Measurements from ENCODE around the gene UBE2C.

UBE2C gene

DNA sequence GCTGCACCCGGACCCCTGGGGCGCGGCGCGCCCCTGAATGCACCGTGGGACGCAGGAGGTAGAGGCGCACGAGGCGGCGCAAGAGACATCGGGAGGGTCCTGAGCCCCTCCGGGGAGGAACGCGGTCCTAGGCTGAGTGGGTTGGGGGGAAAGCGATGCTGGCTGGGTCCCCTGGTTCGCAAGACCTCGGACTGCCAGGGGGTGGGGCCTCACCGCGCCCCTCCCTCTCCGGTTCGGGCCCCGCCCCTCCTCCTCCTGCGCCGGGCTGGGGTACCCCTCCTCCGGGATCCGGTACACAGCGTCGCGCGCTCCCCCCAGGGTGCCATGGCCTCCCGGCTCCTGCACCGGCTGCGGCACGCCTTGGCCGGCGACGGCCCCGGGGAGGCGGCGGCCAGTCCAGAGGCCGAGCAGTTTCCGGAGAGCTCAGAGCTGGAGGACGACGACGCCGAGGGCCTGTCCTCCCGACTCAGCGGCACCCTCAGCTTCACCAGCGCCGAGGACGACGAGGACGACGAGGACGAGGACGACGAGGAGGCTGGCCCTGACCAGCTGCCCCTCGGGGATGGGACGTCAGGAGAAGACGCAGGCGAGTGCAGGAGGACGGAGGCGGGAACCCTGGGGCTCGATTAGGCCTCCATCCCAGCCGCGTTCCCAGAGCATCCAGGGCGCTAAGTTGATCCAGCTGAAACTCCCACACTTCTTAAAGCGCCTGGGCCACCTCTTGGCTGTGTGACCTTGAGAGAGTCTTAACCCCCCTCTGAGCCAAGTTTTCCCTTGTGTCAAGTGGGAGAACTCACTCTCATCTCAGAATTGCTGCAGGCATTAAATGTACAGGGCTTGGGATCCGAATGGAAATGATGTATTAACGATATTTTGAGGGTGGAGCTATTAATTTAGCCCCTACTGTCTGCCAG, 21.7 kb downstream of the UBE2C start:
- peak in 1 of 2 experiments; percentile 21 for DNase-seq

DNA sequence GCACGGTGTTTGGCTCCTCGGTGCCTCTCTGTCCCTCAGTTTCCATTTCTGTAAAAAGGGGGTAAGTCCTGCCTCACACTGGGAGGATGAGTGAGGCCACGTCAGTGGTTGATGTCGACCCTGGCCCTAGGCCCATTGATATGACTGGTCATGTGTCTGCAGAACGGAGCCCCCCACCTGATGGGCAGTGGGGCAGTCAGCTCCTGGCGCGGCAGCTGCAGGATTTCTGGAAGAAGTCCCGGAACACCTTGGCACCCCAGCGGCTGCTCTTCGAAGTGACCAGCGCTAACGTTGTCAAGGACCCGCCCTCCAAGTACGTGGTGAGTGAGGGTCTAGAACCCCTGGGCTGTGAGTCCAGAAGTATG, 22.3 kb downstream of the UBE2C start:
- no peak for DNase-seq

DNA sequence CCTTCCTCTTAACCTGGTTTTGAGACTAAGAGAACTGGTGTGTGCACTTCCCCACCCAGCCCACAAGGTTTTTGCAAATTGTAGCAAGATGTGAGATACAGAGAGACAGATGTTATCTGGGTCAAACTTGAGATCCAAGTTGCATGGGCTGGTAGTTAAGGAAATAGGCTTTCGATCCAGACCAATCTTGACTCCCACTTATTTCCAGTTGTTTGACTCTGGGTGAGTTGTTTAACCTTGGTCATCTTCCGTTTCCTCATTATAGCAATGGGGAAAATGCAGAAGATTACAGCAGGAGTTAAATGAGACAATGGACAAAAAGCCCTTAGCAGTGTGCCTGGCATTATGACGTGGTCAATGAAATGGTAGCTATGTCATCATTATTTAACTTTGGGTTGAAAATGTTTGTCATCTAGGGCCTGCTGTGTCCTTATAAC, 22.9 kb downstream of the UBE2C start:
- peak in 1 of 2 experiments; percentile 11 for DNase-seq

GRCh38 chr20:45835825-45836224, 23.4 kb downstream of the UBE2C start:
- no peak for DNase-seq

DNA sequence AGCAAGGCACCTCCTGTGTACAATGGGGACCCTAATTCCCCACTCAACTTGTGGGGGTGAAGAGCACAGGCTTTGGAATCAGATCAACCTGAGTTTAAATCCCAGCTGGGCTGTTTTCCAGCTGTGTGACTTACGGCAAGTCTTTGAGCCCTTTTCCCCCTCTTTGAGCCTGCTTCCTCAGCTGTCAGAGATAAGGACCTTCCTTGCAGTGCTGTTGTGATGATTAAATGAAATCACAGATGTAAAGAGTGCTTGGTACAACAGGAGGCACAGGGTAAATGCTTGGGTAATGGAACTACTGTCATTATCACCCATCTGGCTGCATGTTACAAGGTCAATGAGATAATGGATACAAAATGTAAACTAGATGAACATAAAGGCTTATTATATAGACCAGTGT, 24.4 kb downstream of the UBE2C start:
- peak; percentile 42 to 89 for DNase-seq

DNA sequence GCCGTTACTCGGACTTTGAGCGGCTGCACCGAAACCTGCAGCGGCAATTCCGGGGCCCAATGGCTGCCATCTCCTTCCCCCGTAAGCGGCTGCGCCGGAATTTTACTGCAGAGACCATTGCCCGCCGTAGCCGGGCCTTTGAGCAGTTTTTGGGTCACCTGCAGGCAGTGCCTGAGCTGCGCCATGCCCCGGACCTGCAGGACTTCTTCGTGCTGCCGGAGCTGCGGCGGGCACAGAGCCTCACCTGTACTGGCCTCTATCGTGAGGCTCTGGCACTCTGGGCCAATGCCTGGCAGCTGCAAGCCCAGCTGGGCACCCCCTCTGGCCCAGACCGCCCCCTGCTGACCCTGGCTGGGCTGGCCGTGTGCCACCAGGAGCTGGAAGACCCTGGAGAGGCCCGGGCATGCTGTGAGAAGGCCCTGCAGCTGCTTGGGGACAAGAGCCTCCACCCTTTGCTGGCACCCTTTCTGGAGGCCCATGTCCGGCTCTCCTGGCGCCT, 28.3 kb downstream of the UBE2C start:
- no peak for DNase-seq

- DNase-seq: no peak
These were observed 29.1 kb downstream of the UBE2C start for GRCh38 chr20:45841407-45842129.

- DNase-seq: no peak
These were observed 29.8 kb downstream of the UBE2C start for GRCh38 chr20:45842169-45842812.

DNA sequence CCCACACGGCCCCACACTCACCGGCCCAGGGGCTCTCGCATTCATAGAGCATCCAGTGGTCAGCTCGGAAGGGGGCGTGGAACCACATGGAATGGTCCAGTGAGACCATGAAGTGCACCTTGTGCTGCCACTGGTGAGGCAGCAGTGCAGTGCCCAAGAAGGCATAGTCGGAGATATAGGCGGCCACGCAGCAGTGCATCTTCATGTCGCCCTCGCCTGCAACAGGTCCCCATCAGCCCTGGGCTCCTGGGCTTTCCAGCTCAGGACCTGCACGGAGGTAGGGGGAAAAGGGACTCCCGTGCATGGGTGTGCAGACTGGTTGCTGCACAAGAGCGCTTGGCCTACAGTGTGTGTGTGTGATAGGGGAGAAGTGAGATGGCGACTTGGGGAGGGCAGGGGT, 31.1 kb downstream of the UBE2C start:
- DNase-seq: no peak

DNA sequence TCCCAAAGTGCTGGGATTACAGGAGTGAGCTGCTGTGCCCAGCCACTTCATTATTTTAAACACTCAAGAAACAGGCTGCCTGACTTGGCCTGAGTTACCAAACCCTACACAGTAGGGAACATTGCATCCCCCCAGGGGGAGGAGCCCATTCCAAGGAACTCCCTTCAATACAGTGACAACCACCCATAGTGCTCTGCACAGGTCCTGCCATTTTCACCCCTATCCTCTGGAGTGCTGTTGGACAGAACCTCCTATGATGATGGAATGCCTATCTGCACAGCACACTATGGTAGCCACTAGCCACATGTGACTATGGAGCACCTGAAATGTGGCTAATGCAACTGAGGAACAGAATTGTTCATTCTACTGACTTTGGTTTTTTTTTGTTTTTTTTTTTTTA, 33.0 kb downstream of the UBE2C start:
- no peak for DNase-seq

GRCh38 chr20:45848421-45848820, 36.0 kb downstream of the UBE2C start:
- DNase-seq: no peak

DNA sequence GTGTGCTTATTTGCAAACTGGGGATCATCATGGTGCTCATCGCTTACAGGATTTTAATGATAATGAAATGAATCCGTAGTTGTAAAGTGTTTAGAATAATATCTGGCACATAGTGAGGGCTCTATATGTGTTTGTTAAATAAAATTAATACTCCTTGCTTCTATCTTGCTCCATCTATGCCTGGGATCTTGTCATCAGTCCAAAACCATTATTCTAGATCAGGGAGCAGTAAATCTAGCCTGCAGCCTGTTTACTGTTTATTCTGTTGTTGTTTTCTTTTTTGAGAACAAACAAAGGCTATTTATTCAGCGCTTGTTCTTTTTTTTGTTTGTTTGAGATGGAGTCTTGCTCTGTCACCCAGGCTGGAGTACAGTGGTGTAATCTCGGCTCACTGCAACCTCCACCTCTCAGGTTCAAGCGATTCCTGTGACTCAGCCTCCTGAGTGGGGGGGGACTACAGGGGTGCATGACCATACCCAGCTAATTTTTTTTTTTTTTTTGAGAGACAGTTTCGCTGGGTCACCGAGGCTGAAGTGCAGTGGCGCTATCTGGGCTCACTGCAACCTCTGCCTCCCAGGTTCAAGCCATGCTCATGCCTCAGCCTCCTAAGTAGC, 36.6 kb downstream of the UBE2C start:
- DNase-seq: no peak

GRCh38 chr20:45850238-45850637, 37.8 kb downstream of the UBE2C start:
- no peak for DNase-seq

DNA sequence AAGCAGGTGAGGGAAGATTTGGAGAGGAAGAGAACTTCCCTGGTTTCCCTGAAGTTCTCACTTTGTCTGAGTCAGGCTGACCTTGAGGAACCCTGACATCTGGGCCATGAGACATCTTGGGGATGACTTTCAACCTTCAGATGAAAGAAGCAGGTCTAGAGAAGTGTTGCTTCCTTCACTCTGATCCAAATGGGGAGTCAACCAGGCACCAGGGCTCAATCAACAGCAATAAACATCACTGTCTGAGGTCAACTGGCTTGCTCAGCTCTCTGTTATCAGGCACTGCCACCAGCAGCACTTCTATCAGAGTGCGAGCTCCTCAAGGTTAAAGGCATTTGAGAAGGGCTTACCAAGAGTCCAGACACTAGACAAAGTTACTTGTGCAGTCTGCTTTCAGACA, 38.5 kb downstream of the UBE2C start:
- no peak for DNase-seq

DNA sequence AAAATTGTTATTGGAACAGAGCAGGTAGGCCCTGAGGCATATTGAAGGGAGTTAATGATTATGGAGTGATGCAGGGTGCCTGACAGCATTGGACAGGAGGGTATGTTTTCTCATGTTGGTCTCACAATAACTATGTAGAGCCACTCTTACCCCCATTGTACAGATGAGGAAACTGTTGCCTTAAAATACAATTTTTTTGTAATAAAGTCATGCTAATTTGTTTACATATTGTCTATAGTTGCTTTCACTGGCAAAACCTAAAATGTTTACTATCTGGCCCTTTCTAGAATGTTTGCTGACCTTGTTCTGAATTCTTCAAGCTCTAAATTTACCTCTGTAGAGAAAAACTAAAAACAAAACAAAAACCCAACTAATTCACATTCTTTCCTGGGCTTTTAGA, 39.1 kb downstream of the UBE2C start:
- DNase-seq: no peak

DNA sequence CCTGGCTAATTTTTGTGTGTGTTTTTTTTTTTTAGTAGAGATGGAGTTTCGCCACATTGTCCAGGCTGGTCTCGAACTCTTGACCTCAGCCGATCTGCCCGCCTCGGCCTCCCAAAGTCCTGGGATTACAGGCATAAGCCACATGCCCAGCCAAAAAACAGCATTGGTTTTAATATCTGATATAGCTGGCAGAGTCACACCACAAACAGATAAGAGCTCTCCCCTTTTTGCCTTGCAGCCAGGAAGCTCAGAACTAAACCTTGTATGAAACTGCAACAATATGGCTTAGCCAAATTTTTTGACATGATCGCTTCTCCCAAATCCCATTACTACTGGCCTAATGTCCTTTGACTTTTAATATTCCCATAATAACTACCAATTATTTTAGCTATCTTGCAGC, 39.9 kb downstream of the UBE2C start:
- DNase-seq: no peak

DNA sequence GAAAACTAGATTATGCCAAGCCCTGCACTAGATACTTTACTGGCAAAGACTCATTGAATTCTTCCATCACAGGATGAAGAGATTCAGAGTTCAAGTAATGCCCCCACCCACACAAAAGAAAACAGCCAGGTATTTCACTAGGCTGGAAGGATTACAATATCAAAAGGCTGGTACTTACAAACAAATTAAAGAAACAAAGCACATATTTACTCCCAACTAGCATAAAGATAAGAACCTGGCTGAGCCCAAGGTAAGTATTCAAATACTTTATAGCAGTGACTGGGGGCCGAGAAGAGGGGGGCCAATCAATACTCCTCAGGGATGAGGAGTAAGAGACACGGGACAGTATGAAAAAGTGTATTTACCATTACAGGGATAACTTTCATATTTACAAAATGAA, 41.0 kb downstream of the UBE2C start:
- DNase-seq: no peak

DNA sequence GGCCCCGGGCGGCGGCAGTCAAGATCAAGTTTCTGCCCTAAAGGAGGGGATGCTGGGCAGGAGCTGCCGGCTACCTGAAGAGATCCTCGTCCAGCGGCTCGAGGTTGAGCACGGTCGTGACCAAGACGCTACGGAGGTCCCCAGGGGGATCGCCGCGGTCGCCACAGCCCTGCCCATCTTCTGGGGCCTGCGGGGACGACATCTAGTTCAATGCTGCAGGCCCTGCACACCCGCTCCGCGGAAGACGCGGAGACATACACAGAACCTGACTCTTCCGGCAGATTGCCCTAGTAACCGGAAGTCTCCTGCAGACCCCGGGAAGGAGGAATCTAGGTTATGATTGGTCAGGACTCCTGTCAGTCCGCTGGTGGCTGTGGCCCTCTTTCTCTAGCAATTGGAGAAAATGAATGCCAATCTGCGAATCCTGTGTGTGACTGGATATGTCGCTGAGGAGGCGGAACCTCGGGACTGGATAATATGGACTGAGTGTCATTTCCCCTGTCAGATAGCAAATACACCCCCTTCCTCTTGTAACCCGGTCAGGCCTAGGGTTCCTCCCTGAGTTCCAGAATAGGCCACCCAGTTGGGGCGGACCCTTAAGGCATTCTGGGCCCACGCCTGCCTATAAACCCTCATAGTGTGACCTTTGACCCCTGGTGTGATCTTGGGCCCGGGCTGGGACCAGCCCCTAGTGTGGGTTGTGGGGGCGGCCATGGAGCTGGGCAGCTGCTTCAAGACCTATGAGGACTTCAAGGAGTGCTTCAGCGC, 44.9 kb downstream of the UBE2C start, which contains the start of the genes ACOT8 and ZSWIM3:
TSS of gene ACOT8 (minus strand) at position 279 of the 768 bp plus-strand sequence. CDS start at position 202, 77 bp downstream.
TSS of gene ZSWIM3 (plus strand) at position 501 of the 768 bp plus-strand sequence. CDS start at position 713, 212 bp downstream.
- DNase-seq: peak; percentile 100

GRCh38 chr20:45857882-45858216, 45.4 kb downstream of the UBE2C start:
- no peak for DNase-seq

DNA sequence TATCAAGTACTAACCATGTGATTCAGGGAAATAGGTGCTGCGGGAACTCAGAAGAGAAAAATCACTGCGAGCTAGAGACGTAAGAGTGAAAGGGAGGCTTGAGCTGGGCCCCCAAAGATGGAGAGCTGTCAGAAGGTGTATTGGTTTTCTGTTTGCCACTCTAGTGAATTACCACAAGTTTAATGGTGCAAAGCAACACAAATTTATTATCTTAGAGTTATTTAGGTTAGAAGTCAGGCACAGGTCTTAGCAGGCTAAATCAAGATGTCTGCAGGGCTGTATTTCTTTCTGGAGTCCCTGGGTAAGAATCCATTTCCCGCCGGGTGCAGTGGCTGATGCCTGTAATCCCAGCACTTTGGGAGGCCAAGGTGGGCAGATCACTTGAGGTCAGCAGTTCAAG, 47.5 kb downstream of the UBE2C start:
- no peak for DNase-seq

DNA sequence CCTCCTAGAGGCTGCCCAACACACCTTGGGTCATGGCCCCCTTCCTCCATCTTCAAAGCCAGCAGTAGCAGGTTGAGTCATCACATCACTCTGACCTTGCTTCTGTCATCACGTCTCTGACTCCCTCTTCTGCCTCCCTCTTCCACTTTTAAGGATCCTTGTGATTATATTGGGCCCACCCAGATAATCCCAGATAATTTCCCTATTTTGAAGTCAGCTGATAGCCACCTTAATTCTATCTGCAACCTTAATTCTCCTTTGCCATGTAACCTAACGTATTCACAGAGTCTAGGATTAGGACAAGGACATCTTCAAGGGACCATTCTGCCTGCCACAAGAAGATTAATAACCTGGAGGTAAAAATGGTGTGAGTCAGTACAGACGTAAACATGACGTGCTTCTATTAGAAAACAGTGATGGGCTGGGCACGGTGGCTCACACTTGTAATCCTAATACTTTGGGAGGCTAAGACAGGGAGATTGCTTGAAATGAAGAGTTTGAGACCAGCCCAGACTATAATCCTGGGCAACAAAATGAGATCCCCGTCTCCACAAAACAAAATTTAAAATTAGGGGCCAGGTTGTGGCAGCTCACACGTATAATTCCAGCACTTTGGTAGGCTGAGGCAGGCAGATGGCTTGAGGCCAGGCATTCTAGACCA, 48.2 kb downstream of the UBE2C start:
- peak in 1 of 2 experiments; percentile 35 for DNase-seq

Measured in NCI-H524 (cell line).